ENCODE data around the gene UNC13C.

DNA sequence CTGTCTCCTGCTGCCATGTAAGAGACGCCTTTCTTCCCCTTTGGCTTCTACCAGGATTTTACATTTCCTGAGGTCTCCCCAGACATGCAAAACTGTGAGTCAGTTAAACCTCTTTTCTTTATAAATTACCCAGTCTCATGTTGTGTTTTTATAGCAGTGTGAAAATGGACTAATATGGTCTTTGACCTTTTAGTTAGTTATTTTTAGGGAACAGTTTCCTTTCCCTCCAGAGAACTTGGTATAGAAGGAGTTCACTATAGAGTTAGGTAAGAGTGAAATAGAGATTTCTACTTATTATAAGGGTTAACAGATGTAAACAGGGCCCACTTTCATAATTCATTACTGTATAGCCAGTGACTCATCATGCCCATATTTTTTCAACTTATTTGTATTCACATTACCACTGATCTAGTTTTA, 170.9 kb downstream of the UNC13C start:
- TF ChIP-seq, protein P1, sequence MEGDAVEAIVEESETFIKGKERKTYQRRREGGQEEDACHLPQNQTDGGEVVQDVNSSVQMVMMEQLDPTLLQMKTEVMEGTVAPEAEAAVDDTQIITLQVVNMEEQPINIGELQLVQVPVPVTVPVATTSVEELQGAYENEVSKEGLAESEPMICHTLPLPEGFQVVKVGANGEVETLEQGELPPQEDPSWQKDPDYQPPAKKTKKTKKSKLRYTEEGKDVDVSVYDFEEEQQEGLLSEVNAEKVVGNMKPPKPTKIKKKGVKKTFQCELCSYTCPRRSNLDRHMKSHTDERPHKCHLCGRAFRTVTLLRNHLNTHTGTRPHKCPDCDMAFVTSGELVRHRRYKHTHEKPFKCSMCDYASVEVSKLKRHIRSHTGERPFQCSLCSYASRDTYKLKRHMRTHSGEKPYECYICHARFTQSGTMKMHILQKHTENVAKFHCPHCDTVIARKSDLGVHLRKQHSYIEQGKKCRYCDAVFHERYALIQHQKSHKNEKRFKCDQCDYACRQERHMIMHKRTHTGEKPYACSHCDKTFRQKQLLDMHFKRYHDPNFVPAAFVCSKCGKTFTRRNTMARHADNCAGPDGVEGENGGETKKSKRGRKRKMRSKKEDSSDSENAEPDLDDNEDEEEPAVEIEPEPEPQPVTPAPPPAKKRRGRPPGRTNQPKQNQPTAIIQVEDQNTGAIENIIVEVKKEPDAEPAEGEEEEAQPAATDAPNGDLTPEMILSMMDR (conservative IDR thresholded peaks at IDR 0.05 in 1 of 2, IDR thresholded peaks at IDR 0.05 in 1 of 2; ENCODE audit: extremely low read depth in 1 of 2, insufficient read depth in 1 of 2, low read depth in 1 of 2, low read length in 2 of 2), result no peak
- no peak for TF ChIP-seq EZH2 (IDR thresholded peaks at IDR 0.05; ENCODE audit: borderline replicate concordance, low read length)
